ENCODE results near the gene GPX2.
A peak's percentile ranks its signal among the peaks of the same experiment; 100 is the strongest.

GPX2 gene

GRCh38 chr14:64942531-64943111 is at the start of gene GPX2:
Gene GPX2, minus strand, starts transcription at chr14:64942745. Its CDS starts 19 bp downstream, at chr14:64942726.
- peak; percentile 91 for DNase-seq

DNA sequence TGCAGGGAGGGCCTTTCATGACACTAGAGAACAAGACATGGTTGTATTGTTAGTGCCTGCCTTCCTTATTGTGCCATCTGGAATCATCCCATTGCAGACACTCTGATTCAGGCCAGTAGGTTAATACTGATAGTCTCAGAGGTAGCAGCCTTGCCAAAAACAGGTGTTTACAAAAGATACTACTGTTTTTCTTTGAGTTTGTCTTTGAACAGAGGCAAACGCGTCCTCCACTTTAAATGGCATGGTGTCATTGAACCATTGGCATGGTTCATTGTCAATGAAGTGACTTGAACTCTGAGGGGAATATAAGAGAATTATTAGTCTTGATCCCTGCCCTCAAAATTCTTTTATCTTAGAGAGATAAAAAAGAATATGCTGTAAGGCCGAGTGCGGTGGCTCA is 48.4 kb upstream of the GPX2 start:
- no peak for DNase-seq

- DNase-seq, result no peak
Observed at GRCh38 chr14:64990296-64990695, 47.8 kb upstream of the GPX2 start.

- no peak for DNase-seq
Observed at GRCh38 chr14:64987438-64987767, 44.9 kb upstream of the GPX2 start.

DNA sequence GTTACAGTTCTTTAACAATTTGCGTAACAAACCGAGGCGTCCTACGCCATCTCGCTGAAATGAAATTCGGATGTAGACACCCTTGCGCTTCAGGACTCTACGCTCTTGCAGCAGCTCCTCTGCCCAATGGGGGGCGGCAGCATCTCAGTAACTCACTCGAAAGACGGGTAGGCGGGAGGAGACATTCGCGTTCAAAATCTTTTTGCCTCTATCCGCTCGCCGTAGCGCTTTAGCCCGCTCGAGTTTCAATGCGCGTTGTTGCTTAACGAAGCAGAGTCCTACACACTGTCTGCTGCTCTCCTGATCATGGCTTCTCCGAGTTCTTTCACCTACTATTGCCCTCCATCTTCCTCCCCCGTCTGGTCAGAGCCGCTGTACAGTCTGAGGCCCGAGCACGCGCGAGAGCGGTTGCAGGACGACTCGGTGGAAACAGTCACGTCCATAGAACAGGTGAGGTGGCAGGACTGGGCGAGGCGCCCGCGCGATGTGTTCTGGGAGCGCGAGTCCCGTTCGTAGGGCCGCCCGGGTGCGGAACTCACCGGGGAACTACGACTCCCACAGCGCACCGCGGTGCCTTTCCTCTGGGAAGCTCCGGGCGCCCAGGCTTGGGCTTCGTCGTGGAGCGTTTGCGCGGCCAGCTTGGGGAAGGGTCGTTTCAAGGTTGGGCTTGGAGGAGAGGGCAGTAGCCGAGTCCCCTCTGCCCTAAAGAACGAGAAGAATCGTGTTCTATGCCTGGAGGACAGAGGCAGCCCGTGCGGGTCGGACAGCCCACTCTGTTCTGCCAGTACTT is 44.3 kb upstream of the GPX2 start, which contains the start of gene FNTB:
Gene FNTB (plus strand): TSS at position 248 of the 790 bp plus-strand sequence. CDS start 59 bp downstream, at position 307.
- peak; percentile 96 for DNase-seq

GRCh38 chr14:64983439-64984310 is 41.1 kb upstream of the GPX2 start:
- DNase-seq, result peak; percentile 77

DNA sequence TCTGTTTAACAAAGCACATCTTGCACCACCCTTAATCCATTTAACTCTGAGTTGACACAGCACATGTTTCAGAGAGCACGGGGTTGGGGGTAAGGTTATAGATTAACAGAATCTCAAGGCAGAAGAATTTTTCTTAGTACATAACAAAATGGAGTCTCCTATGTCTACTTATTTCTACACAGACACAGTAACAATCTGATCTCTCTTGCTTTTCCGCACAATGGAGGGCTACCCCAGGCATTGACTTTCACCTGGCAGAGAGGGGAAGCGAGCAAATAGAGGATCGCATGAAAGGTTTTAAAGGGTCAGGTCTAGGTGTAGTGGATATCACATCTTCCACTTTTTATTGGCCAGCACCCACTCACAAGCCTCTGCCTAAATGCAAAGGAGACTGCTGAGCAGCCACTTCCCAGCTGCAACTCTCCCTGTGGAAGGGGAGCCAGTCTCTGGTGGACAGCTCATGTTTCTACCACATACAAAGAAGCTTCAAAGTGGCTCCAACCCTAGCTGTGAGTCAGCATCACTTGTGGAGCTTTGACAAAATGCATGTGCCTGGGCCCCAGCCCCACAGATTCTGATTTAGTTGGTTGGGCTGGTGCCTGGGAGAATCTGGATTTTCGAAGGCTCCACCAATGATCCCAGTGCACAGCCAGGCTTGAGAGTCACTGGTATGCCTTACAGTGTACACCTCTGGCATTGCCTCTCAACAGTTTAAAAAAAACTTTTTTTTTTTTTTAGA is 37.0 kb upstream of the GPX2 start:
- DNase-seq, result no peak

GRCh38 chr14:64974563-64974962 is 32.0 kb upstream of the GPX2 start:
- DNase-seq, result no peak

DNA sequence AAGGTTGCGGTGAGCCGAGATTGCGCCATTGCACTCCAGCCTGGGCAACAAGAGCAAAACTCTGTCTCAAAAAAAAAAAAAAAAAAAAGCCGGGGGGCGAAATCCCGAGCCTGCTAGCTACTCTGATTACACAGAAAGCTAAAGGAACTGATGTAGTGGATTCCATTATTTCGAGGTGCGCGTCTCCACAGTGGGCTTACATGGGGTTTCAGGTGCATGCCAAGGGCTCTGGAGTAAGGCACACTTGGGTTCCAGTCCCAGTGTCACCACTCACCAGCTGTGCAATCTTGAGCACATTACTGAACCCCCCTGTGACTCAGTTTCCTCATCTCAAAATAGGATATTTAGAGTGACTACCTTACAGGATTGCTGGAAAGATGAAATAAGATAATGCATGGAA is 31.3 kb upstream of the GPX2 start:
- DNase-seq, result no peak

- no peak for DNase-seq
Observed at GRCh38 chr14:64973026-64973442, 30.5 kb upstream of the GPX2 start.

DNA sequence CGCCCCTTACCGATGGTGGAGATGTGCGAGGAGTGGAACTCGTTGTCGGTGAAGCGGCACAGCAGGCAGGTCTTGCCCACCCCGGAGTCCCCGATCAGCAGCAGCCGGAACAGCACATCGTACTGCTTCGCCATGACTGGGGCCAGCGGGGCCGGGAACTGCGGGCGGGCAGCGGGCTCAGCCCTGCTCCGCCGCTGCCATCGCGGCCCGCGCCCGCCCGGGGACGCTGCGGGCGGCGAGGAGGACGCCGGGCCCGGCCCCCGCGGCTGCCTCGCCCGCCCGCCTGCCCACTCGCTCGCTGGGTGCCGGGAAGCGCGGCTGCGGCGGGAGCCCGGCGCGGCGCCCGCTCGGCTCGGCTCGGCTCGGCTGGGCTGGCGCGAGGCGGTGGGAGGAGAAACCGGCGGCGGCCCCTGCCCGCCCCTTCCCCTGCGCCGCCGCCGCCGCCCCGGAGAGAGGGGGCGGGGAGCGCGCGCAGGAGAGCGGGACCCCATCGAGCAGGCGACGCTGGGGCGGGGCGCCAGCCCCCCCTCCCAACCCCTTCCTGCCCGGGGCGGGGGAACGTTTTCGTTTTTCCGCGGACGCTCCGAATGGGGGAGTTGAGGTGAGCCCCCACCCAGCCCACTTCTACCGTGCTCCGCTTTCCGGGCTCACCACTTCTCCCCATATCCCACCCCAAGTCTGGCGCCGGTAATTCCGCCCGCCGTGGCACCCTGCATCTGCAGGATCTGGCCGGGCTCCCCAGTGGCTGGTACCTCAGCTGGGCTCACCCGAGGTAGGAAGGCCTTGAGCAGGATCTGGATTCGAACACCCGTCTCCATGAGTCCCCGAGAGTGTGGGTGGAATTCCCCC is 29.6 kb upstream of the GPX2 start, which contains the start of gene RAB15:
Gene RAB15 (minus strand): TSS at position 394 of the 849 bp plus-strand sequence. CDS start 260 bp downstream, at position 134.
- DNase-seq, result no peak

DNA sequence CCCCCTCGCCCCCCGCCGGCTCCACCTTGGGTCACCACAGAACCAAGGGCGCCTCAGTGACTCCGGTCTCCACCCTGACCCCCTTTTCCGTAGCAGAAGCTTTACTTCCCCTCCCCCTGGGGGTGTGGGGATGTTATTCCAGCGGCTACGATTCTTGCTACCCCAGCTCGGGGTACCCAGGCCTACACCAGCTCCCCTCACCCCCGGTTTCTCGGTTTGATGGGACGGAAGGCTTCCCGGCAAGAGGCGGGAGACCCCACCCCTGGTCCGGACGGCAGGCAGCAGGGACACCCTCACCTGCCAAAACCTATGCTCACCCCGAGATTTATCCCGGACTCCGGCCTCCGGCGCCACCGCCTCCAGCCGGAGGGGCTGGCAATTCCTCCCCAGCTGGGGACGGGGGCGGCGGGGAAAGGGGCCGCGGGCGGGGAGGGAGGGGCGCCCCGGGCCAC is 29.0 kb upstream of the GPX2 start:
- no peak for DNase-seq

DNA sequence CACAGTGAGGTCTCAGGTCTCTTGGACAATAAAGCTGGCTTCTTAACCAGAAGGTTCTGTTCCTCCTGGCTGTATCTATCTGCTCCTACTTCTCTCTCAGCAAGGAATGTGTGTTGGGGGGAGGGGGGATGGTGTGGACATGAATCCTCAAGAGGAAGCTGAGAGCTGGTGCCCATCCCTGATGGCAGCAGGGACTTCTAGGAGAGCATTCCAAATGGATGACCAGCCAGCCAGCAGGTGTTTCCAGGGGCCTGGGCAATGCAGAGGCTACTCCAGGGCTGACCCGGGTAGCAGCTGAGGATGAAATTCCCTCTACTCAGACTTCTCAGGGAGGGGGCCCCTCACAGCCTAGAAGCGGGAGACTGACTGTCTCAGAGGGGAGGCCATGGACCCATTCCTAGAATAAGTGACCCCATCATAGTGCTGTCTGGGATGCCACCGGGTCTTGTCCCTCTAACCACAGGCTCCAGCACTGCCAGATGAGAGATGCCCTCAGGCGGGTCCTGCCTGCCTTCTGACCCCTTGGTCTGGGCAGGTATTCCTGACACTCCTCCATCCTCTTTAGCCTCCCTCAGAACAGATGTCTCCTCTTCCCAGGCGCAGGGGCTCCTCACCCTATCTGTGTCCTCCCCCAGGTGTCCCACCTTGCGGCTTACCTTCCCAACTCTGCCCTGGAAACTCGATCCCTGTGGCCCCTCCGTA is 28.4 kb upstream of the GPX2 start:
- DNase-seq, result no peak

DNA sequence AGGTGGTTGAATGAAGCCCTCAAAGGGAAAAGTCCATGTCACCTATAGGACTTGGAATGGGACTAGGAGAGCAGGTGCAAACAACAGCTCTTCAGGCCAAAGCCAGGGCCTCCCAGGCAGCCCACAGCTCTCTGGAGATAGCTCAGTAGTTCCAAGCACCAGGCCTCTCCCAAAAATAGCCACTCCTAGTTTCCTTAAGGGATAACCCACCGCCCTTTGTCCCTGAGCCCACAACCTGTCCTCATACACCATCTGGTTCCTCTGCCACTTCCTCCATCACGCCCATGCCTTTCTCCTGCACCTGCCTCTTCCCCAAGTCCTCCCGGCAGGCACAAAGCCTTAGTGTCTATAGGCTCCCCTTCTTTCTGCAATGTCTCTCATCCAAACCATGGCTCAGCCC is 27.5 kb upstream of the GPX2 start:
- DNase-seq, result no peak

DNA sequence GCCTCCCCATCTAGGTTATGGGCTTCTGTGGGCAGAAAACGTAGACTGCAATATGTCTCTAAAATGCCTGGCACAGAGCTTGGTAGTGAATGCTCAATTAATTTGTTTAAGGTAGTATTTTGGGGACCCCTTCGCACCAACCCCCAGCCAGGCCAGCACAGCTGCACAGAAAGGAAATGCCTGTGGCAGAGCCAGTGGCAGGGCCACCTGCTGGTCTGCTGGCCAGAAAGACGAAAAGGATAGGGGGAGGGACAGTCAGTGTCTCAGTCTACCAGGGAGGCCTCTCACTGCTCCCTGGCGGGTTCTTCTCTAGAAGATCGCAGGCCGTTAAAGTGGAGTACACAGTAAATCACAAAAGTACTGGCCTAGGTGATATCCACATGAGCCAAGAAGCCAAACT is 26.1 kb upstream of the GPX2 start:
- no peak for DNase-seq

GRCh38 chr14:64968167-64968566 is 25.6 kb upstream of the GPX2 start:
- DNase-seq, result no peak

GRCh38 chr14:64966976-64967375 is 24.4 kb upstream of the GPX2 start:
- no peak for DNase-seq

DNA sequence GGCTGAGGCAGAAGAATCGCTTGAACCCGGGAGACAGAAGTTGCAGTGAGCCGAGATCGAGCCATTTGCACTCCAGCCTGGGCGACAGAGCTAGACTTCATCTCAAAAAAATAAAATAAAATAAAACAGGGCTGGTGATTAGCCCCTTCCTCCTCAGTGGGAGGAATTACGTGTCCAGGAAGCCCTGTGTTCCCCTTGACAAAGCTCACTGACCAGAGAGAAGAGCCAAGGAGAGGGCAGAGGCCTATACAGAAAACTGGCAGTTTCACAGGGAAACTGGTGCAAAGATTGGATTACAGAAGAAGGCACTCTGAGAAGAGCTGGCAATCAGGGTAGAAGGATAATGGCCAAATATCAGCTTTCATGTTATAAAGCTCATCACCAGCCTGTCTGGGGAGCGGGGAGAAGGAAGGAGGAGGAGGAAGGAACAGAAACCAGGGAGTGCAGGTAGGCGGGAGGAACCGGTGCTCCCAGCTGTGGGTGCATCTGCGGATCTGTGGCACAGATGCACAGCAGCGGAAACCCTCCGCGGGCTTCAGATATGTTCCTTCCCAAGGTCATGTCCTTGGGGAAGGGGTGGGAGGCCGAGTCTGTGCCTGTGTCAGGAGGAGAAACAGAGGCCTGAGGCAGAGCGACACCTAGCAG is 22.9 kb upstream of the GPX2 start:
- DNase-seq, result no peak

- no peak for DNase-seq
Observed at GRCh38 chr14:64963611-64964010, 21.1 kb upstream of the GPX2 start.

- no peak for DNase-seq
Observed at GRCh38 chr14:64960762-64961276, 18.3 kb upstream of the GPX2 start.

Data from SHP77 treated with DMSO at 0.1 percent for 48 hours (cell line).